ENCODE measurements around the gene LAYN. TPM values are rescaled to one million over a fixed set of nuclear protein-coding genes. Genes with fewer than 3 reads are reported as not detected.

LAYN gene
- total and polyA plus RNA-seq, 9 of the 15 experiments (the other 6 are each of a cell fraction or from before 2014, with no cell fraction given) = not detected

GRCh38 chr11:111586388-111586831, 45.9 kb downstream of the LAYN start (continued):
- TF ChIP-seq DEAF1 (CRISPR knock-in tag; IDR thresholded peaks at IDR 0.05) = peak; percentile 44; the same call in 1 of the 2 replicates
- TF ChIP-seq MAZ (CRISPR knock-in tag; conservative IDR thresholded peaks at IDR 0.05 in 1 of 2, IDR thresholded peaks at IDR 0.05 in 1 of 2) = 0 out of 4 replicates have a peak, but pooled peaks of 1 of the 2 experiments have one; percentile 6
- TF ChIP-seq SIX5 (IDR thresholded peaks at IDR 0.05; ENCODE audit: borderline replicate concordance in 1 of 2, insufficient read depth in 1 of 2, low read depth in 1 of 2, low read length in 2 of 2) = no peak
- TF ChIP-seq RAD21 (CRISPR knock-in tag; conservative IDR thresholded peaks at IDR 0.05 in 1 of 2, IDR thresholded peaks at IDR 0.05 in 1 of 2) = peak; percentile 59 to 81
- TF ChIP-seq CTCF (IDR thresholded peaks at IDR 0.05 in 2 of 3, conservative IDR thresholded peaks at IDR 0.05 in 1 of 3; ENCODE audit: insufficient read depth in 2 of 3, low read depth in 1 of 3, low read length in 3 of 3) = peak; percentile 44 to 73 (median 69); a peak in 5 of 6 replicates
- peak; percentile 48; the same call in 1 of the 2 replicates for TF ChIP-seq SMC3 (conservative IDR thresholded peaks at IDR 0.05; ENCODE audit: insufficient read depth, low read depth, low read length)
- TF ChIP-seq RB1 (IDR thresholded peaks at IDR 0.05; ENCODE audit: low read depth) = no peak

Measured in K562 (cell line).